ENCODE measurements around the gene GUSB. TPM values are rescaled to one million over a fixed set of nuclear protein-coding genes. Genes with fewer than 3 reads are reported as not detected.
"Not testable (repeated sequence)": the region's sequence is repeated elsewhere in the genome, so short reads cannot be mapped to it uniquely, and the experiment has no call there.

The GUSB gene
- total RNA-seq, 2 donors from 2014 or later, result 18.7 to 23.4 TPM

- ATAC-seq (ENCODE audit: insufficient number of reproducible peaks, low FRiP score, low read depth) (no peak), DNase-seq (ENCODE audit: low spot score) (no peak)
- H3K27me3 ChIP-seq (replicated peaks; ENCODE audit: insufficient read depth), result no peaks in the 10 kb centered on the region
- H3K36me3 ChIP-seq, result peaks cover 5% of the 10 kb centered on the region
- no peak overlapping the region for H3K4me3 ChIP-seq
- no peaks in the 10 kb centered on the region for H3K9me3 ChIP-seq
- H3K27ac ChIP-seq, result no peak overlapping the region
- no peak for TF ChIP-seq CTCF (IDR thresholded peaks at IDR 0.05)
- H3K4me1 ChIP-seq (ENCODE audit: control insufficient read depth in 1 of 2, low read depth in 2 of 2), result no peaks in the 10 kb centered on the region
These were observed 30.0 kb downstream of the GUSB start for GRCh38 chr7:65951837-65952578.

- DNase-seq (ENCODE audit: low spot score) (no peak), ATAC-seq (ENCODE audit: insufficient number of reproducible peaks, low FRiP score, low read depth) (no peak)
- Histone ChIP-seq H3K4me3 (no peak overlapping the region), H3K9me3 (no peaks in the 10 kb centered on the region), H3K27me3 (replicated peaks; ENCODE audit: insufficient read depth) (no peaks in the 10 kb centered on the region), H3K27ac (no peak overlapping the region), H3K4me1 (ENCODE audit: control insufficient read depth in 1 of 2, low read depth in 2 of 2) (no peaks in the 10 kb centered on the region), H3K36me3 (no peaks in the 10 kb centered on the region)
- no peak for TF ChIP-seq CTCF (IDR thresholded peaks at IDR 0.05)
These were observed 35.1 kb downstream of the GUSB start for GRCh38 chr7:65946904-65947303.

DNA sequence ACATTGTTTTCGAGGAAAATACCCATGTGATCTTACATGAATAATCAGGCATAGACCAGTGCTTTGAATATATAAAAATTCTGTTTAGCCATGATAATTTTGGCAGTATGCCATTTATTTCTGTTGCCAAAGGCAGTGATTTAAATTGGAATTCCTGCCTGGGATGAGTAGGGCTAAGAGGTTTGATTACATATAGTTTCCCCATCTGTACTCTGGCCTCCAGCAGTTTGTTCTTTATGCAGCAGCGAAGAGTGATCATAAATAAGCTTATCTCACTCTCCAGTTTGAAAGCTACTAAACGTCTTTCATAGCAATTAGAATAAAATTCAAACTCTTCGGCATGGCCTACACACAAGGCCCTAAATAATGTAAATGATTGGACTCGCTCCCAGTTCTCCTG lies 36.2 kb downstream of the GUSB start:
- H3K27ac ChIP-seq; H3K27me3 ChIP-seq (replicated peaks; ENCODE audit: insufficient read depth); H3K4me1 ChIP-seq (ENCODE audit: control insufficient read depth in 1 of 2, low read depth in 2 of 2); H3K9me3 ChIP-seq; H3K4me3 ChIP-seq; H3K36me3 ChIP-seq; DNase-seq (ENCODE audit: low spot score); ATAC-seq (ENCODE audit: insufficient number of reproducible peaks, low FRiP score, low read depth): not testable (repeated sequence)

GRCh38 chr7:65938336-65938895 lies 43.6 kb downstream of the GUSB start:
- Histone ChIP-seq H3K27me3 (replicated peaks; ENCODE audit: insufficient read depth) (no peaks in the 10 kb centered on the region), H3K4me1 (ENCODE audit: control insufficient read depth in 1 of 2, low read depth in 2 of 2) (no peaks in the 10 kb centered on the region), H3K4me3 (no peak overlapping the region), H3K27ac (no peak overlapping the region), H3K36me3 (no peaks in the 10 kb centered on the region), H3K9me3 (no peaks in the 10 kb centered on the region)
- no peak for TF ChIP-seq CTCF (IDR thresholded peaks at IDR 0.05)
- no peak for DNase-seq (ENCODE audit: low spot score)
- ATAC-seq (ENCODE audit: insufficient number of reproducible peaks, low FRiP score, low read depth), result no peak

- no peak for TF ChIP-seq CTCF (IDR thresholded peaks at IDR 0.05)
- Histone ChIP-seq H3K4me3 (no peak overlapping the region), H3K27ac (no peak overlapping the region), H3K36me3 (no peaks in the 10 kb centered on the region), H3K4me1 (ENCODE audit: control insufficient read depth in 1 of 2, low read depth in 2 of 2) (no peaks in the 10 kb centered on the region), H3K27me3 (replicated peaks; ENCODE audit: insufficient read depth) (no peaks in the 10 kb centered on the region), H3K9me3 (no peaks in the 10 kb centered on the region)
- ATAC-seq (ENCODE audit: insufficient number of reproducible peaks, low FRiP score, low read depth), result no peak
- no peak for DNase-seq (ENCODE audit: low spot score)
These were observed 44.7 kb downstream of the GUSB start for GRCh38 chr7:65937296-65937695.
